Motor neuron (in vitro differentiated cells): Measurements from ENCODE around the gene CRADD. TPM values are rescaled to one million over a fixed set of nuclear protein-coding genes. Genes with fewer than 3 reads are reported as not detected.
A peak's percentile ranks its signal among the peaks of the same experiment; 100 is the strongest.

Source experiments
- ATAC-seq, 8 experiments: fragments of 200-7000 bp; cut with Tn5 transposase; replicated peaks in 6 of 8; 2 replicates each; pipeline ENCODE4 v1.8.0; 2021; ENCODE audit warnings: mild to moderate bottlenecking in 8 of 8, moderate library complexity in 8 of 8
- H3K27ac ChIP-seq, 2 donors: fragments of 250-450 bp; sonication (Bioruptor Pico); 2 replicates each; pipeline ENCODE4 v1.9.0; 2021; ENCODE audit warnings: antibody characterized with exemption in 2 of 2, mild to moderate bottlenecking in 2 of 2, moderate library complexity in 1 of 2
- H3K4me1 ChIP-seq, 2 donors: fragments of 250-450 bp; sonication (Bioruptor Pico); replicated peaks in 1 of 2; 2 replicates each; pipeline ENCODE4 v1.6.1; 2021; ENCODE audit warnings: antibody characterized with exemption in 2 of 2, mild to moderate bottlenecking in 2 of 2, moderate library complexity in 1 of 2
- H3K4me3 ChIP-seq, 5 donors: fragments of 250-450 bp; sonication (Bioruptor Pico); 2 replicates each; pipeline ENCODE4 v1.9.0; 2021; ENCODE audit warnings: antibody characterized with exemption in 5 of 5, mild to moderate bottlenecking in 5 of 5, moderate library complexity in 4 of 5
- WGBS, 10 experiments: fragments of 450-650 bp; shearing (Covaris generic); methylation state at CpG; one replicate each; pipeline ENCODE4 v1.0.0; 2022; 5-methylcytosine and 5-hydroxymethylcytosine counted together
- in situ Hi-C, 9 experiments: fragments of 400-800 bp; cut with MboI; loops; one replicate each; pipeline ENCODE4 v1.15.0; 2021; ENCODE audit warnings: low sequenced_read_pairs in 9 of 9, low pct_unique_long_range_greater_than_20kb in 2 of 9; ENCODE audit not compliant: unreplicated experiment in 9 of 9
- total RNA-seq, 8 experiments: library from RNA; unstranded; fragments of 300-600 nt; gene quantifications; 2 replicates each; pipeline versions ENCODE4 v1.2.3 to v1.2.4, GENCODE V29; 2022

Gene CRADD
- total RNA-seq, 8 experiments from 2014 or later, result 8.0 to 21.3 (median 10.4) TPM

GRCh38 chr12:93676408-93677194 is 574 bp upstream of the CRADD start:
- no peak for ATAC-seq
- Histone ChIP-seq H3K4me1 (peaks cover 14 to 15% of the 10 kb centered on the region in 2 donors), H3K4me3 (peak overlapping the region; percentile 20 to 64 (median 55)), H3K27ac (peak overlapping the region; percentile 91 to 97)
- WGBS, 10 experiments, result 34 to 83% (median 60%) methylated on average over 1 to 12 of the region's 12 CpGs
- in situ Hi-C loops, result no loop called here

GRCh38 chr12:93678779-93679178 is 1.6 kb downstream of the CRADD start:
- H3K27ac ChIP-seq, result peak overlapping the region; percentile 91 to 97
- no peak overlapping the region for H3K4me3 ChIP-seq
- peaks cover 14 to 15% of the 10 kb centered on the region in 2 donors for H3K4me1 ChIP-seq
- no peak for ATAC-seq
- WGBS, 10 experiments, result 89 to 100% (median 100%) methylated on average over 1 to 5 of the region's 5 CpGs; no CpG with 5 or more reads in 2 of the 10 experiments
- in situ Hi-C loops, result no loop called here

- Histone ChIP-seq H3K4me1 (peaks cover 14 to 15% of the 10 kb centered on the region in 2 donors), H3K4me3 (no peak overlapping the region), H3K27ac (no peak overlapping the region)
- no peak for ATAC-seq
- in situ Hi-C loops, result no loop called here
- WGBS, 10 experiments, result 67 to 100% (median 90%) methylated on average over 2 to 7 of the region's 8 CpGs; no CpG with 5 or more reads in 4 of the 10 experiments
Measured at GRCh38 chr12:93679308-93679925, 2.2 kb downstream of the CRADD start.

- H3K27ac ChIP-seq, result no peak overlapping the region
- 68 to 100% (median 92%) methylated on average over 2 of the region's 2 CpGs; no CpG with 5 or more reads in 1 of the 10 experiments for WGBS, 10 experiments
- H3K4me3 ChIP-seq, result no peak overlapping the region
- in situ Hi-C loops, result no loop called here
- ATAC-seq, result no peak
- peaks cover 14 to 15% of the 10 kb centered on the region in 2 donors for H3K4me1 ChIP-seq
Measured at GRCh38 chr12:93680006-93680405, 2.8 kb downstream of the CRADD start.

- Histone ChIP-seq H3K27ac (no peak overlapping the region), H3K4me3 (no peak overlapping the region), H3K4me1 (peaks cover 9 to 24% of the 10 kb centered on the region in 2 donors)
- 60 to 85% (median 69%) methylated on average over 1 to 4 of the region's 5 CpGs; no CpG with 5 or more reads in 6 of the 10 experiments for WGBS, 10 experiments
- in situ Hi-C loops, result no loop called here
- peak in 5 of 8 experiments; percentile 24 to 47 (median 36) for ATAC-seq
Measured at GRCh38 chr12:93682846-93683261, 5.7 kb downstream of the CRADD start.

GRCh38 chr12:93683410-93683809 is 6.2 kb downstream of the CRADD start:
- in situ Hi-C loops, result no loop called here
- peaks cover 5 to 20% of the 10 kb centered on the region in 2 donors for H3K4me1 ChIP-seq
- H3K4me3 ChIP-seq, result no peak overlapping the region
- 92 to 100% (median 100%) methylated on average over 2 to 3 of the region's 5 CpGs; no CpG with 5 or more reads in 5 of the 10 experiments for WGBS, 10 experiments
- ATAC-seq, result no peak
- no peak overlapping the region for H3K27ac ChIP-seq

GRCh38 chr12:93684716-93685115 is 7.5 kb downstream of the CRADD start:
- Histone ChIP-seq H3K4me3 (no peak overlapping the region), H3K4me1 (peaks cover 0 to 13% of the 10 kb centered on the region in 2 donors), H3K27ac (no peak overlapping the region)
- in situ Hi-C loops, result no loop called here
- 50 to 100% (median 88%) methylated on average over 1 to 4 of the region's 4 CpGs; no CpG with 5 or more reads in 4 of the 10 experiments for WGBS, 10 experiments
- no peak for ATAC-seq

GRCh38 chr12:93686572-93687356 is 9.6 kb downstream of the CRADD start:
- Histone ChIP-seq H3K4me1 (peaks cover 0 to 13% of the 10 kb centered on the region in 2 donors), H3K27ac (peak overlapping the region in 1 of 2 donors; percentile 41), H3K4me3 (no peak overlapping the region)
- WGBS, 10 experiments, result 67 to 89% (median 80%) methylated on average over 3 to 8 of the region's 8 CpGs
- peak in 5 of 8 experiments; percentile 19 to 74 (median 48) for ATAC-seq
- in situ Hi-C loops, result no loop called here

GRCh38 chr12:93689076-93689834 is 12.1 kb downstream of the CRADD start:
- H3K27ac ChIP-seq, result no peak overlapping the region
- H3K4me3 ChIP-seq, result no peak overlapping the region
- ATAC-seq, result peak in 3 of 8 experiments; percentile 98 to 100 (median 100)
- 84 to 100% (median 90%) methylated on average over 2 of the region's 2 CpGs; no CpG with 5 or more reads in 5 of the 10 experiments for WGBS, 10 experiments
- in situ Hi-C loops, result no loop called here
- peaks cover 0 to 13% of the 10 kb centered on the region in 2 donors for H3K4me1 ChIP-seq

GRCh38 chr12:93696462-93696861 is 19.3 kb downstream of the CRADD start:
- no peak for ATAC-seq
- Histone ChIP-seq H3K4me3 (no peak overlapping the region), H3K4me1 (no peaks in the 10 kb centered on the region), H3K27ac (no peak overlapping the region)
- in situ Hi-C loops, result no loop called here

GRCh38 chr12:93698307-93699092 is 21.3 kb downstream of the CRADD start:
- in situ Hi-C loops, result no loop called here
- H3K4me1 ChIP-seq, result no peaks in the 10 kb centered on the region
- no peak overlapping the region for H3K27ac ChIP-seq
- no peak for ATAC-seq
- WGBS, 10 experiments, result 38 to 71% (median 60%) methylated on average over 1 to 3 of the region's 3 CpGs; no CpG with 5 or more reads in 1 of the 10 experiments
- no peak overlapping the region for H3K4me3 ChIP-seq
